Type B pancreatic cell (in vitro differentiated cells): ENCODE data around the gene PLEKHG4B. TPM values are rescaled to one million over a fixed set of nuclear protein-coding genes. Genes with fewer than 3 reads are reported as not detected.
"Not testable (repeated sequence)": the region's sequence is repeated elsewhere in the genome, so short reads cannot be mapped to it uniquely, and the experiment has no call there.

Experiments
- DNase-seq: peaks from one replicate; pipeline ENCODE4 v3.0.0; 2021; ENCODE audit warnings: mixed read lengths; ENCODE audit not compliant: unreplicated experiment; ENCODE audit errors: extremely low spot score
- H3K27ac Mint-ChIP-seq: 2 replicates; pipeline ENCODE4 v1.8.0; 2021; ENCODE audit warnings: mild to moderate bottlenecking, mixed read lengths
- H3K27me3 Mint-ChIP-seq: 2 replicates; pipeline ENCODE4 v1.8.0; 2021; ENCODE audit warnings: mixed read lengths
- H3K36me3 Mint-ChIP-seq: 2 replicates; pipeline ENCODE4 v1.8.0; 2021; ENCODE audit warnings: mixed read lengths
- H3K4me1 Mint-ChIP-seq: one replicate; pipeline ENCODE4 v1.8.0; 2021; ENCODE audit warnings: mixed read lengths; ENCODE audit not compliant: unreplicated experiment
- H3K4me3 Mint-ChIP-seq: 2 replicates; pipeline ENCODE4 v1.8.0; 2021; ENCODE audit warnings: mild to moderate bottlenecking, mixed read lengths
- H3K9me3 Mint-ChIP-seq: 2 replicates; pipeline ENCODE4 v1.8.0; 2021; ENCODE audit warnings: mixed read lengths
- CTCF ChIP-seq: fragments of 200-600 bp; sonication (generic); conservative IDR thresholded peaks from 2 replicates; pipeline ENCODE4 v1.5.0; 2021; ENCODE audit warnings: antibody characterized with exemption, mild to moderate bottlenecking
- total RNA-seq: library from RNA; stranded (reverse); gene quantifications from 2 replicates; pipeline ENCODE4 v1.2.1, GENCODE V29; 2021; ENCODE audit warnings: low replicate concordance

The PLEKHG4B gene
- total RNA-seq, 1 donor from 2014 or later, result 32.8 TPM

DNA sequence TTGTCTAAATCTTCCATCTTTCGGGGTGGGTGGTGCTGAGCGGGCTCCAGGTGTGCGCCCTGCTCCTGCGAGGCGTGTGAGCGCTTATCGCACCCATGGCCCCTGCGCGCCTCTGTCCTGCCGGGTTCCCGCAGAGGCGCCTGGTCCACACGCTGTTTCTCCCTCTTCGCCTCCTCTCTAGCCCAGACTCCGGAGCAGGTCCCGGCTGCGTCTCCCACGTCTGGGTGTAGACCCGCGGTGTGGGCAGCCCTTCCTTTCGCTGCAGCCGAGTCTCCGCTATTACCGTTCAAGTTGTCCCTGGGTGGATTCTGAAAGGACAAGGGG, 40.5 kb upstream of the PLEKHG4B start:
- H3K36me3 Mint-ChIP-seq, result no peaks in the 10 kb centered on the region
- DNase-seq, result no peak
- H3K27me3 Mint-ChIP-seq, result peaks cover 73% of the 10 kb centered on the region
- no peak overlapping the region for H3K27ac Mint-ChIP-seq
- H3K4me3 Mint-ChIP-seq, result peak overlapping the region; percentile 75
- no peaks in the 10 kb centered on the region for H3K9me3 Mint-ChIP-seq
- TF ChIP-seq CTCF, result no peak
- H3K4me1 Mint-ChIP-seq, result no peaks in the 10 kb centered on the region

GRCh38 chr5:53381-54174, 38.4 kb upstream of the PLEKHG4B start:
- Mint-ChIP-seq H3K36me3 (no peaks in the 10 kb centered on the region), H3K4me1 (no peaks in the 10 kb centered on the region), H3K27me3 (peaks cover 68% of the 10 kb centered on the region), H3K4me3 (peak overlapping the region; percentile 78), H3K27ac (no peak overlapping the region), H3K9me3 (peaks cover 5% of the 10 kb centered on the region)
- no peak for TF ChIP-seq CTCF
- DNase-seq, result peak; percentile 78

GRCh38 chr5:54175-54730, 37.7 kb upstream of the PLEKHG4B start:
- Mint-ChIP-seq H3K36me3 (no peaks in the 10 kb centered on the region), H3K9me3 (peaks cover 5% of the 10 kb centered on the region), H3K4me1 (no peaks in the 10 kb centered on the region), H3K27ac (no peak overlapping the region), H3K27me3 (peaks cover 65% of the 10 kb centered on the region), H3K4me3 (peak overlapping the region; percentile 78)
- DNase-seq, result no peak
- no peak for TF ChIP-seq CTCF

DNA sequence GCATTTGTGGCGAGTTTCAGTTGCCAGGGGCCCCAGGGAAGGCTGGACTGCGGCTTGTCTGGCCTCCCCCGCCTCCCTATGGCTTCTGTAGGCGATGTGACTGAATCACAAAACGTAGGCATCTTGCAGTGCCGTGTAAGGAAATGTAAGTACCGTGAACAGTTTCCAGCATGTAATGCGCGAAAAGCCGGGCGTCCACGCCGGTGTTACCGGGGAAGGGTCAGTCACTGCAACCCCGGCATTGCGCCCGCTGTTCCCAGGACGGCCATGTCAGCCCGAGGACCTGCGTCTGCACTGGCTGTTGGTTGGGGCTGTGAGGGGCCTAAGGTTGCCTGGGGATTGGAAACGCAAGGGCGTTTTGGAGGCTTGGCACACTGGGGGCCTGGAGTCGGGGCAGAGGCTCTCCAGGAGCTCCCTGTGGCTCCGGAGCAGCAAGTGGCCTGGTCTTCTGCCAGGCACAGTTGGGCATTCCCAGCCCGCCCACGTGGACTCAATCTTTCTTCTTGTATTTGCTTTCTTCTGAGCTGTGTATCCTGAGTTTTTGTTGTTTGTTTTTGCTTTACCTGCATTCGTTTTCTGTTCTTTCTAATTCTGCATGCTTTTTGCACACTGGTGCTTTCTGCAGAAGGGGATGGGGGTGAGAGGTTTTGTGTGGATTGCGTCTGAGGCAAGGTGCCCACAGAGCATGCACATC, 36.9 kb upstream of the PLEKHG4B start:
- peaks cover 64% of the 10 kb centered on the region for H3K27me3 Mint-ChIP-seq
- peaks cover 5% of the 10 kb centered on the region for H3K9me3 Mint-ChIP-seq
- H3K36me3 Mint-ChIP-seq, result no peaks in the 10 kb centered on the region
- DNase-seq, result no peak
- no peak for TF ChIP-seq CTCF
- H3K4me3 Mint-ChIP-seq, result peak overlapping the region; percentile 78
- no peak overlapping the region for H3K27ac Mint-ChIP-seq
- no peaks in the 10 kb centered on the region for H3K4me1 Mint-ChIP-seq

DNA sequence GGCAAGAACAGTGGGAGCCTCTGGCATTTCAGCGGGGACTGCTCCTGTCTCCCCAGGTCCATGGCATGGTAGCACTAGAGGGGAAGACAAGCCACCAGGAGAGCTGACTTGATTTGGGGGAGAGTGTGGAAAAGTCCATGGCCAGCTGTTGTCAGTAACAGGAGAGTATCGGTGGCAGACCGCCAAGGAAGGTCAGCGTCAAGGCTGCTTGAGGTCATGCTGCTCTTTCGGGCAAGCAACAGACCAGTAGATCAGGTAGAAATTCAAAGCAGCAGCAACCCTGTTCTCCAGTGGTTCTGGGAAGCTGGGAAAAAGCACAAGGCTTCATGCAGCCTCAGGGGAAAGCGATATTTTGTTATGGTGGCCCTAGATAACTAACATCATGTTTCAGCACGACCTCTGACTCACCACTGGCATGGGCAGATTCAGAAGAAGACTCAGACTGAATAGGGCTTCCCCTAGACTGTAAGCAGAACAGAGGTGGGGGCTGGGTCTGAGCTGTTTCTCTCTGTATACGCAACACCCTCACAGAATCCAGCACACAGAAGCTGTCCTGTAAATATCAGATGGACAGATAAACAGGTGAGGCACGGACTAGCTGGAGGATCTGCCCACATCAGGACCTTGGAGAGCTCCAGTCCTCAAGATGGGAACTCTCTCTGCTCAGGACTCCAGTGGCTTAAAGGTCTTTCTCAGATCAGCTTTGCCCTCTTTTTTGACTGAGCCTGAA, 35.2 kb upstream of the PLEKHG4B start:
- TF ChIP-seq CTCF, result no peak
- peak overlapping the region; percentile 60 for H3K4me3 Mint-ChIP-seq

DNA sequence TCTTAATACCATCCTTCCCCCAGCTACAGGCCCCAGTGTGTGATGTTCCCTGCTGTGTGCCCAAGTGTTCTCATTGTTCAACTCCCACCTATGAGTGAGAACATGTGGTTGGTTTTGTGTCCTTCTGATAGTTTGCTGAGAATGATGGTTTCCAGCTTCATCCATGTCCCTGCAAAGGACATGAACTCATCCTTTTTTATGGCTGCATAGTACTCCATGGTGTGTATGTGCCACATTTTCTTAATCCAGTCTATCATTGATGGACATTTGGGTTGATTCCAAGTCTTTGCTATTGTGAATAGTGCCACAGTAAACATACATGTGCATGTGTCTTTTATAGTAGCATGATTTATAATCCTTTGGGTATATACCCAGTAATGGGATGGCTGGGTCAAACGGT, 31.7 kb upstream of the PLEKHG4B start:
- H3K27me3 Mint-ChIP-seq, result peaks cover 52% of the 10 kb centered on the region
- H3K4me3 Mint-ChIP-seq, H3K27ac Mint-ChIP-seq, DNase-seq, H3K4me1 Mint-ChIP-seq, H3K36me3 Mint-ChIP-seq, H3K9me3 Mint-ChIP-seq: not testable (repeated sequence)

More for the DNA sequence above, 35.2 kb upstream of the PLEKHG4B start:
- Mint-ChIP-seq H3K27ac (no peak overlapping the region), H3K27me3 (peaks cover 52% of the 10 kb centered on the region), H3K4me1 (no peaks in the 10 kb centered on the region), H3K36me3 (no peaks in the 10 kb centered on the region), H3K9me3 (peaks cover 5% of the 10 kb centered on the region)
- no peak for DNase-seq
